OCI-LY7 (cell line): Measurements from ENCODE around the gene OGDH. TPM values are rescaled to one million over a fixed set of nuclear protein-coding genes. Genes with fewer than 3 reads are reported as not detected.

Experiments
- BruUV-seq: library from RNA; stranded (reverse); fragments of 400-500 nt; replicated peaks from 2 replicates; lab custom pipeline; 2021; lab: Mats Ljungman, UMichigan
- CTCF ChIA-PET: fragments of 300-600 bp; sonication (Branson Sonifier 250); formaldehyde crosslinking; loops from one replicate; lab custom pipeline; 2022; ENCODE audit warnings: antibody characterized with exemption; ENCODE audit not compliant: unreplicated experiment; lab: Charles Lee
- POLR2A ChIA-PET: fragments of 300-600 bp; sonication (Branson Sonifier 250); formaldehyde crosslinking; loops from one replicate; lab custom pipeline; 2022; ENCODE audit warnings: antibody characterized with exemption; lab: Charles Lee
- DNase-seq: peaks from one replicate; pipeline ENCODE4 v3.0.0-alpha.2; 2015; ENCODE audit warnings: low spot score
- H2AFZ ChIP-seq: fragments of 200-600 bp; sonication (generic), shearing (Covaris generic); 2 replicates; pipeline ENCODE4 v1.6.1; 2014; ENCODE audit warnings: mild to moderate bottlenecking, antibody characterized with exemption, low read length, moderate library complexity
- H3K27ac ChIP-seq: fragments of 200-600 bp; sonication (generic); 2 replicates; pipeline ENCODE4 v1.5.1; 2014; ENCODE audit warnings: mixed run types, low read depth, mild to moderate bottlenecking, moderate library complexity, low read length, inconsistent platforms; ENCODE audit not compliant: poor library complexity, severe bottlenecking
- H3K36me3 ChIP-seq: fragments of 200-600 bp; sonication (generic); 2 replicates; pipeline ENCODE4 v1.6.1; 2014; ENCODE audit warnings: mild to moderate bottlenecking, antibody characterized with exemption, low read length, moderate library complexity, mixed read lengths; ENCODE audit not compliant: insufficient read depth
- H3K4me1 ChIP-seq: fragments of 200-600 bp; sonication (generic); 2 replicates; pipeline ENCODE4 v1.5.1; 2014; ENCODE audit warnings: mild to moderate bottlenecking, low read length; ENCODE audit not compliant: insufficient read depth, poor library complexity, severe bottlenecking
- H3K4me2 ChIP-seq: fragments of 200-600 bp; sonication (generic); 2 replicates; pipeline ENCODE4 v1.6.1; 2014; ENCODE audit warnings: mild to moderate bottlenecking, low read length
- H3K4me3 ChIP-seq: fragments of 200-600 bp; sonication (generic); 2 replicates; pipeline ENCODE4 v1.5.1; 2014; ENCODE audit warnings: mild to moderate bottlenecking, low read depth, low read length; ENCODE audit not compliant: poor library complexity, severe bottlenecking
- H3K79me2 ChIP-seq: fragments of 200-600 bp; sonication (generic); 2 replicates; pipeline ENCODE4 v1.6.1; 2016; ENCODE audit warnings: low read depth, mild to moderate bottlenecking, low read length, moderate library complexity, mixed read lengths; ENCODE audit not compliant: insufficient read depth
- H3K9me2 ChIP-seq: fragments of 200-600 bp; sonication (generic); 2 replicates; pipeline ENCODE4 v1.6.1; 2016; ENCODE audit warnings: mild to moderate bottlenecking, low read length, mixed read lengths; ENCODE audit not compliant: insufficient read depth
- H3K9me3 ChIP-seq: fragments of 200-600 bp; sonication (generic); 2 replicates; pipeline ENCODE4 v1.6.1; 2014; ENCODE audit warnings: mild to moderate bottlenecking, mixed run types, low read length, mixed read lengths
- H4K20me1 ChIP-seq: fragments of 200-600 bp; sonication (generic); 2 replicates; pipeline ENCODE4 v1.6.1; 2014; ENCODE audit warnings: mild to moderate bottlenecking, antibody characterized with exemption, low read length, moderate library complexity, mixed read lengths; ENCODE audit not compliant: insufficient read depth
- EZH2phosphoT487 ChIP-seq: fragments of 200-600 bp; sonication (generic); IDR thresholded peaks from 2 replicates; pipeline ENCODE4 v1.6.1; 2018; ENCODE audit warnings: low read depth, borderline replicate concordance, mild to moderate bottlenecking, mixed run types, antibody characterized with exemption, low read length, moderate library complexity, mixed read lengths
- intact Hi-C: fragments of 100-400 bp; cut with micrococcal nuclease; formaldehyde crosslinking; loops from one replicate; pipeline ENCODE4 v1.10.0; 2022; ENCODE audit not compliant: unreplicated experiment
- total RNA-seq, 2 experiments: library from RNA; depleted of rRNA in 1 of 2; stranded (reverse); fragments of >200 nt in 1 of 2; shearing (Covaris generic) in 1 of 2; gene quantifications; 2 replicates each; pipeline ENCODE4 v1.2.3, GENCODE V29; 2014 to 2022
- TF ChIP-seq, protein P1 (sequence below): fragments of 200-600 bp; sonication (generic); conservative IDR thresholded peaks from 2 replicates; pipeline ENCODE4 v1.5.1; 2014; ENCODE audit warnings: mild to moderate bottlenecking, antibody characterized with exemption, low read length, moderate library complexity, mixed read lengths

Gene OGDH
- total RNA-seq, 2 experiments from 2014 or later = 47.6 to 70.9 TPM

GRCh38 chr7:44637788-44638594, 31.6 kb downstream of the OGDH start:
- Histone ChIP-seq H3K4me3 (peak overlapping the region; percentile 38), H4K20me1 (no peaks in the 10 kb centered on the region), H3K36me3 (no peaks in the 10 kb centered on the region), H3K9me2 (no peaks in the 10 kb centered on the region), H3K79me2 (peaks cover 14% of the 10 kb centered on the region; the same call in 1 of the 2 replicates), H3K4me2 (peak overlapping the region; percentile 77), H3K4me1 (peaks cover 57% of the 10 kb centered on the region), H3K27ac (peak overlapping the region; percentile 75), H3K9me3 (no peaks in the 10 kb centered on the region), H2AFZ (no peak overlapping the region)
- TF ChIP-seq EZH2phosphoT487 = no peak
- TF ChIP-seq, protein P1, sequence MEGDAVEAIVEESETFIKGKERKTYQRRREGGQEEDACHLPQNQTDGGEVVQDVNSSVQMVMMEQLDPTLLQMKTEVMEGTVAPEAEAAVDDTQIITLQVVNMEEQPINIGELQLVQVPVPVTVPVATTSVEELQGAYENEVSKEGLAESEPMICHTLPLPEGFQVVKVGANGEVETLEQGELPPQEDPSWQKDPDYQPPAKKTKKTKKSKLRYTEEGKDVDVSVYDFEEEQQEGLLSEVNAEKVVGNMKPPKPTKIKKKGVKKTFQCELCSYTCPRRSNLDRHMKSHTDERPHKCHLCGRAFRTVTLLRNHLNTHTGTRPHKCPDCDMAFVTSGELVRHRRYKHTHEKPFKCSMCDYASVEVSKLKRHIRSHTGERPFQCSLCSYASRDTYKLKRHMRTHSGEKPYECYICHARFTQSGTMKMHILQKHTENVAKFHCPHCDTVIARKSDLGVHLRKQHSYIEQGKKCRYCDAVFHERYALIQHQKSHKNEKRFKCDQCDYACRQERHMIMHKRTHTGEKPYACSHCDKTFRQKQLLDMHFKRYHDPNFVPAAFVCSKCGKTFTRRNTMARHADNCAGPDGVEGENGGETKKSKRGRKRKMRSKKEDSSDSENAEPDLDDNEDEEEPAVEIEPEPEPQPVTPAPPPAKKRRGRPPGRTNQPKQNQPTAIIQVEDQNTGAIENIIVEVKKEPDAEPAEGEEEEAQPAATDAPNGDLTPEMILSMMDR = no peak
- ChIA-PET CTCF (no interaction called here), POLR2A (interaction anchor here (0.7 to 1.6 kb wide), 4 partner anchors 9 to 1614 kb away, joined by 4 to 5 read pairs (median 4); no protein-coding TSS in a partner anchor)
- no TSS peak for BruUV-seq
- DNase-seq = no peak
- intact Hi-C loops = no loop called here

DNA sequence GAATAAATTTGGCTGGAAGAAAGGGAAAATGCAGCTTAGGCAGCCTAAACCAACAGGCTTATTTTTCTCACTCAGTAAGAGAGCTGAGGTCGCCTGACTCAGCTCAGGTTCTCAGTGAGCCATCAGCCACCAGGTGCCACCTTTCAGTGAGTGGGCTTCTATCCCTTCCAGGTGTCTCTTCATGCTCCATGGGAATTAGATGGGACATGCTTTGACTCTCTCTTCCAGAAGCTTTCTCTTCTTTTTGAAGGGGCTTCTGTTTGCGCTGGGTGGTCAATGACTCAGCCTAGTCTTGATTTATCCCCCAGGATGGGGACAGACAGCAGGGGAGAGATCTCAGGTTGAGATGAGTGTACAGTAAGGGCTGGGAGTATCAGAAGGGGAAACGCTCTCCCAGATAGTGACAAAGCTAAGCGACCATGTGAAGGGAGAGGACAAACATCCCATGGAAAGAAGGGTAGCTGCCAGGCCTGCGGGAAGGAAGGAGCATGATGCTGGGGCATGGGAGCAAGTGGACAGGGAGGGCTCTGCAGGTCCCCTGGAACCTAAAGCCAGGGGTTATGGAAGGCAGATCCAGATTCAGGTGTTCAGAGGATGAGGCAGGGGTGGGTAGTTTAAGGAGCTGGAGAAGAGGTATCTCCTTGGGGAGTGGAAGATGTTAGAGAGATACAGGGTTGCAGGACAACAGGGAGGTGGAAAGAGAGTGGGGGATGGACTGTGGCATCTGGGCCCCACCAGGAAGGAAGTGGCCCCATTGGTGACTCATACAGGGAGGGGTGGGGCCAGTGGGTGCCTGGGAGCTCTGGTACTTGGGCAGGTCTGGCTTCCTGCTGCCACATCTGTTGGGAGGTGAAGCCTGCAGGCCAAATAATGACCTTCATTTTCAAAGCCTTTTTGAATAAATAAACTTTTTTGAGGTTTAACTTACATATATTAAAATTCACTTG, 32.5 kb downstream of the OGDH start:
- H3K9me2 ChIP-seq = no peaks in the 10 kb centered on the region
- intact Hi-C loops = no loop called here
- DNase-seq = peak; percentile 79
- H4K20me1 ChIP-seq = no peaks in the 10 kb centered on the region
- peak overlapping the region; percentile 1; the same call in 1 of the 2 replicates for H2AFZ ChIP-seq
- H3K4me2 ChIP-seq = peak overlapping the region; percentile 77
- peaks cover 48% of the 10 kb centered on the region for H3K4me1 ChIP-seq
- peak overlapping the region; percentile 75 for H3K27ac ChIP-seq
- H3K79me2 ChIP-seq = peaks cover 14% of the 10 kb centered on the region; the same call in 1 of the 2 replicates
- POLR2A ChIA-PET = interaction anchor here (0.5 to 2.4 kb wide), 7 partner anchors 8 to 208 kb away, joined by 3 to 12 read pairs (median 4); partner anchors contain the start of gene OGDH
- peak overlapping the region; percentile 38 for H3K4me3 ChIP-seq
- no peak for TF ChIP-seq EZH2phosphoT487
- TF ChIP-seq, protein P1 = 0 out of 2 replicates have a peak, but pooled peaks have one; percentile 31
- BruUV-seq = no TSS peak
- no peaks in the 10 kb centered on the region for H3K9me3 ChIP-seq
- peaks cover 4% of the 10 kb centered on the region; the same call in 1 of the 2 replicates for H3K36me3 ChIP-seq
- CTCF ChIA-PET = interaction anchor here (0.6 kb wide), 1 partner anchor 75 kb away, joined by 3 read pairs; no protein-coding TSS in a partner anchor
